SK-N-SH treated with all-trans-retinoic acid at 6 μM for 48 hours (cell line): Measurements from ENCODE around the gene OR2B2.
A peak's percentile ranks its signal among the peaks of the same experiment; 100 is the strongest.

ENCODE experiments used
- ATAC-seq: fragments of 200-7000 bp; cut with Tn5 transposase; 3 replicates; pipeline ENCODE4 v1.9.1; 2020; ENCODE audit warnings: mild to moderate bottlenecking, moderate library complexity
- ARNTL ChIP-seq: fragments of 450-650 bp; formaldehyde crosslinking; IDR thresholded peaks from 2 replicates; pipeline ENCODE4 v1.5.0; 2020; ENCODE audit warnings: low read depth, mild to moderate bottlenecking, moderate library complexity, borderline replicate concordance
- BACH2 ChIP-seq: fragments of 250-450 bp; sonication (Bioruptor Pico); IDR thresholded peaks from 2 replicates; pipeline ENCODE4 v1.9.0; 2021; ENCODE audit warnings: mild to moderate bottlenecking, borderline replicate concordance
- CSDC2 ChIP-seq: fragments of 250-450 bp; sonication (Bioruptor Pico); IDR thresholded peaks from 2 replicates; pipeline ENCODE4 v1.5.0; 2020; ENCODE audit warnings: mild to moderate bottlenecking, moderate library complexity
- ESRRG ChIP-seq: fragments of 250-450 bp; sonication (Bioruptor Pico); IDR thresholded peaks from 2 replicates; pipeline ENCODE4 v1.6.1; 2021; ENCODE audit warnings: mild to moderate bottlenecking
- GLIS3 ChIP-seq: fragments of 250-450 bp; sonication (Bioruptor Pico); IDR thresholded peaks from 2 replicates; pipeline ENCODE4 v1.5.0; 2020; ENCODE audit warnings: mild to moderate bottlenecking, moderate library complexity
- ISL1 ChIP-seq: fragments of 250-450 bp; sonication (Bioruptor Pico); IDR thresholded peaks from 2 replicates; pipeline ENCODE4 v2.1.2; 2022; ENCODE audit warnings: mild to moderate bottlenecking, moderate library complexity
- OSR1 ChIP-seq: fragments of 250-450 bp; sonication (Bioruptor Pico); IDR thresholded peaks from 2 replicates; pipeline ENCODE4 v1.8.0; 2022; ENCODE audit warnings: moderate library complexity, mild to moderate bottlenecking, inconsistent platforms
- PPARA ChIP-seq: fragments of 250-450 bp; sonication (Bioruptor Pico); IDR thresholded peaks from 2 replicates; pipeline ENCODE4 v1.5.0; 2020; ENCODE audit warnings: mild to moderate bottlenecking, borderline replicate concordance
- SNAI2 ChIP-seq: fragments of 250-450 bp; sonication (Bioruptor Pico); IDR thresholded peaks from 2 replicates; pipeline ENCODE4 v1.5.0; 2020; ENCODE audit warnings: mild to moderate bottlenecking, moderate library complexity
- TCF4 ChIP-seq: fragments of 250-450 bp; sonication (Bioruptor Pico); IDR thresholded peaks from 2 replicates; pipeline ENCODE4 v1.8.0; 2021; ENCODE audit warnings: mild to moderate bottlenecking, moderate library complexity, borderline replicate concordance
- TOX ChIP-seq: fragments of 250-450 bp; sonication (Bioruptor Pico); IDR thresholded peaks from 2 replicates; pipeline ENCODE4 v1.8.0; 2021; ENCODE audit warnings: mild to moderate bottlenecking, moderate library complexity, borderline replicate concordance
- ZC3H10 ChIP-seq: fragments of 250-450 bp; sonication (Bioruptor Pico); IDR thresholded peaks from 2 replicates; pipeline ENCODE4 v1.5.1; 2021; ENCODE audit warnings: mild to moderate bottlenecking, moderate library complexity
- ZFP30 ChIP-seq: fragments of 450-650 bp; formaldehyde crosslinking; IDR thresholded peaks from 2 replicates; pipeline ENCODE4 v1.5.0; 2022; ENCODE audit warnings: mild to moderate bottlenecking, moderate library complexity
- ZNF565 ChIP-seq: fragments of 450-650 bp; formaldehyde crosslinking; conservative IDR thresholded peaks from 2 replicates; pipeline ENCODE4 v1.5.0; 2020; ENCODE audit warnings: low read depth, mild to moderate bottlenecking, moderate library complexity
- ZNF70 ChIP-seq: fragments of 450-650 bp; formaldehyde crosslinking; IDR thresholded peaks from 2 replicates; pipeline ENCODE4 v1.5.0; 2020; ENCODE audit warnings: mild to moderate bottlenecking, moderate library complexity
- ZNF8 ChIP-seq: fragments of 450-650 bp; formaldehyde crosslinking; IDR thresholded peaks from 2 replicates; pipeline ENCODE4 v1.5.0; 2020; ENCODE audit warnings: mild to moderate bottlenecking, moderate library complexity
- TF ChIP-seq, protein P1 (sequence below): fragments of 250-450 bp; sonication (Bioruptor Pico); IDR thresholded peaks from 2 replicates; pipeline ENCODE4 v1.8.0; 2020; ENCODE audit warnings: mild to moderate bottlenecking, moderate library complexity, borderline replicate concordance
- TF ChIP-seq, protein P2 (sequence below): fragments of 250-450 bp; sonication (Bioruptor Pico); IDR thresholded peaks from 2 replicates; pipeline ENCODE4 v1.8.0; 2021; ENCODE audit warnings: low read depth, mild to moderate bottlenecking, moderate library complexity, borderline replicate concordance
- TF ChIP-seq, protein P3 (sequence below): fragments of 250-450 bp; sonication (Bioruptor Pico); IDR thresholded peaks from 2 replicates; pipeline ENCODE4 v1.5.1; 2021; ENCODE audit warnings: mild to moderate bottlenecking, moderate library complexity
- TF ChIP-seq, protein P4 (sequence below): fragments of 250-450 bp; sonication (Bioruptor Pico); IDR thresholded peaks from 2 replicates; pipeline ENCODE4 v1.5.1; 2020; ENCODE audit warnings: low read depth, mild to moderate bottlenecking, moderate library complexity

The OR2B2 gene

DNA sequence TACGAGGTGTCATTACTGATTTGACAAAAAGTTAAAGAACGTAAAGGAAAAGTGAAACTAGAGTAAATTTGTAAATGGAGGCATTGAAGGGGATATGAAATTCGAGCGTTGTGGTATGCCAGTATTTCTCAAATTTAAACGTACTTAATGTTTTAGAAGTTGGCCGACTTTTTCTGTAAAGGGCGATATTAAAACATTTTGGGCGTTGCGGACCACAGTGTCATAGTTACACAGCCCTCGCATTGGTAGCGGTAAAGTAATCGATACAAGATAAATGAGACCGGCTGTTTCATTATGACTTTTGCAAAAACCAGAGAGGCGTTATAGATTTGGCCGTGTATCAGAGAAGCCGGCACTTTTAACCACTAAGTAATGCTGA is 39.6 kb downstream of the OR2B2 start (continued):
- TF ChIP-seq, protein P1, sequence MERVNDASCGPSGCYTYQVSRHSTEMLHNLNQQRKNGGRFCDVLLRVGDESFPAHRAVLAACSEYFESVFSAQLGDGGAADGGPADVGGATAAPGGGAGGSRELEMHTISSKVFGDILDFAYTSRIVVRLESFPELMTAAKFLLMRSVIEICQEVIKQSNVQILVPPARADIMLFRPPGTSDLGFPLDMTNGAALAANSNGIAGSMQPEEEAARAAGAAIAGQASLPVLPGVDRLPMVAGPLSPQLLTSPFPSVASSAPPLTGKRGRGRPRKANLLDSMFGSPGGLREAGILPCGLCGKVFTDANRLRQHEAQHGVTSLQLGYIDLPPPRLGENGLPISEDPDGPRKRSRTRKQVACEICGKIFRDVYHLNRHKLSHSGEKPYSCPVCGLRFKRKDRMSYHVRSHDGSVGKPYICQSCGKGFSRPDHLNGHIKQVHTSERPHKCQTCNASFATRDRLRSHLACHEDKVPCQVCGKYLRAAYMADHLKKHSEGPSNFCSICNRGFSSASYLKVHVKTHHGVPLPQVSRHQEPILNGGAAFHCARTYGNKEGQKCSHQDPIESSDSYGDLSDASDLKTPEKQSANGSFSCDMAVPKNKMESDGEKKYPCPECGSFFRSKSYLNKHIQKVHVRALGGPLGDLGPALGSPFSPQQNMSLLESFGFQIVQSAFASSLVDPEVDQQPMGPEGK (CRISPR knock-in tag): no peak
- no peak for TF ChIP-seq ARNTL (CRISPR knock-in tag)
- TF ChIP-seq BACH2 (CRISPR knock-in tag): no peak
- TF ChIP-seq ZFP30 (CRISPR knock-in tag): no peak
- TF ChIP-seq ZNF8: no peak
- TF ChIP-seq ISL1 (CRISPR knock-in tag): no peak
- no peak for TF ChIP-seq ZNF565 (CRISPR knock-in tag)
- TF ChIP-seq SNAI2 (CRISPR knock-in tag): no peak
- TF ChIP-seq ZNF70 (CRISPR knock-in tag): no peak
- TF ChIP-seq, protein P2, sequence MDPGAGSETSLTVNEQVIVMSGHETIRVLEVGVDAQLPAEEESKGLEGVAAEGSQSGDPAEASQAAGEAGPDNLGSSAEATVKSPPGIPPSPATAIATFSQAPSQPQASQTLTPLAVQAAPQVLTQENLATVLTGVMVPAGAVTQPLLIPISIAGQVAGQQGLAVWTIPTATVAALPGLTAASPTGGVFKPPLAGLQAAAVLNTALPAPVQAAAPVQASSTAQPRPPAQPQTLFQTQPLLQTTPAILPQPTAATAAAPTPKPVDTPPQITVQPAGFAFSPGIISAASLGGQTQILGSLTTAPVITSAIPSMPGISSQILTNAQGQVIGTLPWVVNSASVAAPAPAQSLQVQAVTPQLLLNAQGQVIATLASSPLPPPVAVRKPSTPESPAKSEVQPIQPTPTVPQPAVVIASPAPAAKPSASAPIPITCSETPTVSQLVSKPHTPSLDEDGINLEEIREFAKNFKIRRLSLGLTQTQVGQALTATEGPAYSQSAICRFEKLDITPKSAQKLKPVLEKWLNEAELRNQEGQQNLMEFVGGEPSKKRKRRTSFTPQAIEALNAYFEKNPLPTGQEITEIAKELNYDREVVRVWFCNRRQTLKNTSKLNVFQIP (CRISPR knock-in tag): no peak
- no peak for TF ChIP-seq GLIS3 (CRISPR knock-in tag)
- TF ChIP-seq ESRRG (CRISPR knock-in tag): no peak
- TF ChIP-seq TOX (CRISPR knock-in tag): no peak

DNA sequence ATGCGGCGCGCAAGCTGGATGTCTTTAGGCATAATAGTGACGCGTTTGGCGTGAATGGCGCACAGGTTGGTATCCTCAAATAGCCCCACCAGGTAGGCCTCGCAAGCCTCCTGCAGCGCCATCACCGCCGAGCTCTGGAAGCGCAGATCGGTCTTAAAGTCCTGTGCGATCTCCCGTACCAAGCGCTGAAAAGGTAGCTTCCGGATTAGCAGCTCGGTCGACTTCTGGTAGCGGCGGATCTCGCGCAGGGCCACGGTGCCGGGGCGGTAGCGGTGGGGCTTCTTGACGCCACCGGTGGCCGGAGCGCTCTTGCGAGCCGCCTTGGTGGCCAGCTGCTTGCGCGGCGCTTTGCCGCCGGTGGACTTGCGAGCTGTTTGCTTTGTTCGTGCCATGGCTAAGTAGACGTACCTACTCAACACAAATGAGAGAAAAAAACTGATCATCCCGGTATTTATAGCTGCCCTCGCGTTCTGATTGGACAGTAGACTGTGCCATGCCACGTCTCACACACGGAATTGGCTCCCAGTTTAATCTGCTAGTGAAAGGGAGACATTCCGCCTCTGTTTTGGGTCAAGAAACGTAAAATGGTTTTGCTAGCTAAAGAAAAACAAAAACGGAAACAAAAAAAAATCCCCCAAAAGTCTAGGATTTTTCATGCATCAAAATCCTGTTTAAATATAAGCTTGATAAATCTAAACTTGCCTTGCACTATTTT is 40.1 kb downstream of the OR2B2 start:
- ATAC-seq: peak; percentile 80
- TF ChIP-seq ZNF70 (CRISPR knock-in tag) (no peak), TOX (CRISPR knock-in tag) (no peak), GLIS3 (CRISPR knock-in tag) (no peak), OSR1 (CRISPR knock-in tag) (no peak), BACH2 (CRISPR knock-in tag) (no peak), TCF4 (CRISPR knock-in tag) (no peak), PPARA (no peak)

DNA sequence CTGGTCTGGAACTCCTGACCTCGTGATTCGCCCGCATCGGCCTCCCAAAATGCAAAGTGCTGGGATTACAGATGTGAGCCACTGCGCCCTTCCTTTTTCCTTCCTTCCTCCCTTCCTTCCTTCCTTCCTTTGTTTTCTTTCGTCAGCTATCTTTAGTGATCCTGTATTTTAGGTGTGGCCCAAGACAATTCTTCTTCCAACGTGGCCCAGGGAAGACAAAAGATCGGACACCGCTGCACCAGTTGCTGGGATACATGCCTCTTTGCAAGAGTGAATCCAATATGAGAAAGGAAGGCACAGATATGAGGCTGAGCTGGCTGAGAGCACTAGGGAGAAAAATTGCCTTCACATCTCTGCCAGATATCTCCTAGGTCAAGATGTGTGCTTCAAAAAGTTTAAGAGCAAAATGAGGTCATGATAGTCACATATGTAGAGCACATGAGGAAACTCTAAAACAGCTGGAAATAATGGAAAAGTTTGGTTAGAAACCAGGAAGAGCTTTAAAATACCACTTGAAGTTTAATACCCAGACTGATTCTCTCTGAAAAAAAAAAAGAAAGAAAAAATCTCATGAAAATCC is 41.8 kb downstream of the OR2B2 start:
- ATAC-seq: no peak
- TF ChIP-seq ZC3H10 (CRISPR knock-in tag) (no peak), CSDC2 (no peak), ZNF8 (no peak), ZFP30 (CRISPR knock-in tag) (no peak), TOX (CRISPR knock-in tag) (no peak), BACH2 (CRISPR knock-in tag) (no peak)
- TF ChIP-seq, protein P2 (CRISPR knock-in tag): no peak
- TF ChIP-seq, protein P3, sequence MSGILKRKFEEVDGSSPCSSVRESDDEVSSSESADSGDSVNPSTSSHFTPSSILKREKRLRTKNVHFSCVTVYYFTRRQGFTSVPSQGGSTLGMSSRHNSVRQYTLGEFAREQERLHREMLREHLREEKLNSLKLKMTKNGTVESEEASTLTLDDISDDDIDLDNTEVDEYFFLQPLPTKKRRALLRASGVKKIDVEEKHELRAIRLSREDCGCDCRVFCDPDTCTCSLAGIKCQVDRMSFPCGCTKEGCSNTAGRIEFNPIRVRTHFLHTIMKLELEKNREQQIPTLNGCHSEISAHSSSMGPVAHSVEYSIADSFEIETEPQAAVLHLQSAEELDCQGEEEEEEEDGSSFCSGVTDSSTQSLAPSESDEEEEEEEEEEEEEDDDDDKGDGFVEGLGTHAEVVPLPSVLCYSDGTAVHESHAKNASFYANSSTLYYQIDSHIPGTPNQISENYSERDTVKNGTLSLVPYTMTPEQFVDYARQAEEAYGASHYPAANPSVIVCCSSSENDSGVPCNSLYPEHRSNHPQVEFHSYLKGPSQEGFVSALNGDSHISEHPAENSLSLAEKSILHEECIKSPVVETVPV (CRISPR knock-in tag): no peak
- TF ChIP-seq, protein P4, sequence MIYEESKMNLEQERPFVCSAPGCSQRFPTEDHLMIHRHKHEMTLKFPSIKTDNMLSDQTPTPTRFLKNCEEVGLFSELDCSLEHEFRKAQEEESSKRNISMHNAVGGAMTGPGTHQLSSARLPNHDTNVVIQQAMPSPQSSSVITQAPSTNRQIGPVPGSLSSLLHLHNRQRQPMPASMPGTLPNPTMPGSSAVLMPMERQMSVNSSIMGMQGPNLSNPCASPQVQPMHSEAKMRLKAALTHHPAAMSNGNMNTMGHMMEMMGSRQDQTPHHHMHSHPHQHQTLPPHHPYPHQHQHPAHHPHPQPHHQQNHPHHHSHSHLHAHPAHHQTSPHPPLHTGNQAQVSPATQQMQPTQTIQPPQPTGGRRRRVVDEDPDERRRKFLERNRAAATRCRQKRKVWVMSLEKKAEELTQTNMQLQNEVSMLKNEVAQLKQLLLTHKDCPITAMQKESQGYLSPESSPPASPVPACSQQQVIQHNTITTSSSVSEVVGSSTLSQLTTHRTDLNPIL (CRISPR knock-in tag): no peak
- TF ChIP-seq, all 23 proteins: peak for 0
